ENCODE results near the gene SYNE2.

SYNE2 gene

DNA sequence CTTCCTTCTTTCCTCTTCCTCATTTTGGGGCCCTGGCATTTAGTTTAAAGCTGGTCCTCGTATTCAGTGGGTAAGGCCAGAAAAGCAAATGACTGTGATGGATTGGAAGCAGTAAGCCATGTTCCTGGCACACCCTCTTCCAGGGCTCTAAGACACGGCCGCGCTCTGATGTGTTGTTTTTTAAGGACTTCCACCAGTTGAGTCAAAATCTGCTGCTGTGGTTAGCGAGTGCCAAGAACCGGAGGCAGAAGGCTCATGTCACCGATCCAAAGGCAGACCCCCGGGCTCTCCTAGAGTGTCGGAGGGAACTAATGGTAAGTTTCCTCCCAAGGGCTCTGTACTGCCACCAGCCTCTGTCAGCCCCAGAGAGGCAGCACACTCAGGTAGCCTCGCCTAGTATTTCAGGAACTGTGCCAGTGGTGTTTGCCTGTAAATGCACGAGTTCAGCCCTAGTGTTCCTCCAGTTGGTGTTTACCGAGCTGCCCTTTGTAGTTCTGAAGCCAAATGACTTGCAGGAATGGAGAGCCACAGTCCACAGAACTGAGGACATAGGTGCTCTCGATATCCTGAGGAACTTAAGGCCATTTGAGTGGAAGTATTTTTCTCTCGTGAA is 368.7 kb downstream of the SYNE2 start:
- TF ChIP-seq, protein P1, sequence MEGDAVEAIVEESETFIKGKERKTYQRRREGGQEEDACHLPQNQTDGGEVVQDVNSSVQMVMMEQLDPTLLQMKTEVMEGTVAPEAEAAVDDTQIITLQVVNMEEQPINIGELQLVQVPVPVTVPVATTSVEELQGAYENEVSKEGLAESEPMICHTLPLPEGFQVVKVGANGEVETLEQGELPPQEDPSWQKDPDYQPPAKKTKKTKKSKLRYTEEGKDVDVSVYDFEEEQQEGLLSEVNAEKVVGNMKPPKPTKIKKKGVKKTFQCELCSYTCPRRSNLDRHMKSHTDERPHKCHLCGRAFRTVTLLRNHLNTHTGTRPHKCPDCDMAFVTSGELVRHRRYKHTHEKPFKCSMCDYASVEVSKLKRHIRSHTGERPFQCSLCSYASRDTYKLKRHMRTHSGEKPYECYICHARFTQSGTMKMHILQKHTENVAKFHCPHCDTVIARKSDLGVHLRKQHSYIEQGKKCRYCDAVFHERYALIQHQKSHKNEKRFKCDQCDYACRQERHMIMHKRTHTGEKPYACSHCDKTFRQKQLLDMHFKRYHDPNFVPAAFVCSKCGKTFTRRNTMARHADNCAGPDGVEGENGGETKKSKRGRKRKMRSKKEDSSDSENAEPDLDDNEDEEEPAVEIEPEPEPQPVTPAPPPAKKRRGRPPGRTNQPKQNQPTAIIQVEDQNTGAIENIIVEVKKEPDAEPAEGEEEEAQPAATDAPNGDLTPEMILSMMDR (conservative IDR thresholded peaks at IDR 0.05; ENCODE audit: low read length), result no peak
- DNase-seq (ENCODE audit: low read depth), result no peak
- H3K4me3 ChIP-seq (ENCODE audit: low read length), result no peak overlapping the region

DNA sequence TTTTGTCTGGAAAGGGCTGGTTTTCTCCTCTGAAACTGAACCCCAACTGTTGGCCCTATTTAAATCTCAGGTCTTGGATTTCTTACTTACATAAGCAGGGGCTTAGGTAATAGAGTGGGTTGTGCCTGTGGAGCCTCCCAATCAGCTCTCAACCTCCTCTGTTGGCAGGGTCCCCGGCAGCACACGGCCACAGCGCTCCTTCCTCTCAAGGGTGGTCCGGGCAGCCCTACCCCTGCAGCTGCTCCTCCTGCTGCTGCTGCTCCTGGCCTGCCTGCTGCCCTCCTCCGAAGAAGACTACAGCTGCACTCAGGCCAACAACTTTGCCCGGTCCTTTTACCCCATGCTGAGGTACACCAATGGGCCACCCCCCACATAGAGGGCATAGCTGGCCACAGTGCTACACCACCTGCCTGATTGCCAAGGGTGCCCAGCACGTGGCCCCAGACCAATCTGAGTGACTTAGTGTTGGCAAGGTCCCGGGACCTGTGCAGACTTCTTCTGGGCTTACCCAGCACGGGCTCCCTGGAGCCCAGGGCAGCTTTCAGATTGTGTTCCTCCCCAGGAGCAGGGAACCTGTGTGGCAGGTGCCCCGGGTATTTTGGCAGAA is 372.4 kb downstream of the SYNE2 start:
- no peak for DNase-seq (ENCODE audit: low read depth)
- TF ChIP-seq, protein P1 (conservative IDR thresholded peaks at IDR 0.05; ENCODE audit: low read length), result no peak
- H3K4me3 ChIP-seq (ENCODE audit: low read length), result no peak overlapping the region

DNA sequence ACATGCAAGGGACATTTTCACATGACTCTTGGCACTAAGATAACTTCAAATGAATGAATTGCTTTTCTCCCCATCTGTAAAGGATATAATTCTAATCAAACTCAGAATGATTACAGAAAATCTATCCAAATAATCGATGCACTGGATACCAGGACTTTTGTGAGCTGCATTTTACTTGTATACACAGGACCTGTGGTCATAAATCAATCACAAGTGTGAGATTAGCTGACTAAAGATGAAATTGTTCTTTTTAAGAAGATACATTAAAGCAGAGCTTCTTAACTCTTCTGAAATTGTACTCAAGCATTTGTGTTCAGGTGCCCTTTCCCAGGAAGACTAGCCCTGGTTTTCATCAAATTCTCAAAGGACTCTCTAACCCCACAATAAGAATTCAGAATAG is 375.1 kb downstream of the SYNE2 start:
- no peak overlapping the region for H3K4me3 ChIP-seq (ENCODE audit: low read length)
- TF ChIP-seq, protein P1 (conservative IDR thresholded peaks at IDR 0.05; ENCODE audit: low read length), result no peak
- no peak for DNase-seq (ENCODE audit: low read depth)

DNA sequence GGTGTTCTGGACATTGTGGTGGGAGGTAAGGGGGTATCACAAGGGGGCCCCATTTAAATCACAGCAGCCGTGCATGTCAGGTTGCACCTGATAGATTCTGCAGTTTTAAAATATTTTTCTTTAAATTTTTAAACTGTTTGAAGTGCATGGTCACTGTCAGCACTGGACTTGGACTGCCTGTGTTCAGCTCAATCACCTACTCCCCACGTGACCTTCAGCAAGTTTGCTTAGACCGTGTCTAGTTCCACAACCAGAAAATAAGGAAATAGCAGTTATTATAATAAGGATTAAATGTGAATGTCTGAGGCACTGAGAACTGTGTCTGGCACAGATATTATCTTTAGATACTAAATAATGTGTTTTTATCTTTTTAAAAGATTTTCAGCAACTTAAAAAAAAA is 376.7 kb downstream of the SYNE2 start:
- no peak overlapping the region for H3K4me3 ChIP-seq (ENCODE audit: low read length)
- no peak for DNase-seq (ENCODE audit: low read depth)
- TF ChIP-seq, protein P1 (conservative IDR thresholded peaks at IDR 0.05; ENCODE audit: low read length), result no peak

DNA sequence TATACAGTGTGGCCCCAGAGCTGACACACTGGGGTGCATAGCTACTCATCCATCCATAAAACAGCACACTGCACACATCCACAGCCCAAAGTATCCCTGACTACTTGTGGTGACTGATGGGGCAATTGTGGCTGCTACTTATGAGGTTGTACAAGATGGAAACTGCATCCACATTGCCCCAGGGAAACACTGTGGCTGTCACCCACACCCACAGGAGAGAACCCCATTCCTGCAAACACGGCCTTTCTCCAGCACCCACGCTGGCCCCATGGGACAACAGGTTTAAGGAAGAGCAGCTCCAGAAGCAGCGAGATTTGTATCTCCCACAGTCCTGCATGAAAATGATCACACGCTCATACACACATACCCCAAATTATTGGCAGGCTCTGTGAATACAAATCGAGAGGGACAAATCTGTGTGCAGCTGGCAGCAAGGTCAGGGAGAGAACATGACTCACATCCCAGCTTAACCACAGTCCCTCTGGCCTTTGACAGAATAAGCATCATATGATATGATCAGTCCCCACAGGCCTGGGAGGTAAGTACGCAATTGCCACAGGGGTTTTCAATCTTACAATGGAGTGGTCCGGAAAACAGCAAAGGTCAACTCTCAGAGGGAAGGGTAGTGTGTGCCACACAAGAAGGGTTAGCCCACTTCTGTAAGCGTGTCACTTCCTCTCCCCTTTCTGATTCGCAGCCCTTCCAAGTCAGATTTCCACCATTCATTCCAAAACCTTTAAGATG is 379.5 kb downstream of the SYNE2 start:
- DNase-seq (ENCODE audit: low read depth), result peak; percentile 68
- no peak overlapping the region for H3K4me3 ChIP-seq (ENCODE audit: low read length)
- TF ChIP-seq, protein P1 (conservative IDR thresholded peaks at IDR 0.05; ENCODE audit: low read length), result no peak

DNA sequence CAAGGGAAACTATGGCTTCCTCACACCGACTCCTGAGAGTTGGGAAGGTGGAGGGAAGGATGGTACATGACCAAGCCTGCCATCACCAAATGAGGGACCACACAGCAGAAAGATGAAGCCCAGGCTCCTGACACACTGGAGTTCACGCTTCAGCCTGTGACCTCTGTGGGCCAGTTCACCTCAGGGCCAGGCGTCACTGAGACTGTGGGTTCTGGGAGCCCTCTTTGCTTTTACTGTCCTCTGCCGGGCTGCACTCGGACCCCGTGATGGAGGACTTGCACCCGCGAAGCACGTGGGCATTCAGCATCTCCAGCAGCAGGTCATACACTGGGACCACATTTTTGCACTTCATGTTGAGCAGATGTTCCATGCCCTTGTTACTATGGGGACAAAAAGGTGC is 380.1 kb downstream of the SYNE2 start:
- TF ChIP-seq, protein P1 (conservative IDR thresholded peaks at IDR 0.05; ENCODE audit: low read length), result no peak
- no peak for DNase-seq (ENCODE audit: low read depth)
- H3K4me3 ChIP-seq (ENCODE audit: low read length), result no peak overlapping the region

Measured in AG10803 (cell line).